Testis (tissue), 3 donors: ENCODE measurements around the gene GPR89A. TPM values are rescaled to one million over a fixed set of nuclear protein-coding genes. Genes with fewer than 3 reads are reported as not detected.

ENCODE experiments used
- DNase-seq: peaks from one replicate; pipeline ENCODE4 v3.0.0-alpha.2; 2019
- H3K27ac ChIP-seq, 2 donors: fragments of 200-600 bp; sonication (generic); one replicate each; pipeline ENCODE4 v1.5.1; 2019
- H3K27me3 ChIP-seq: fragments of 200-600 bp; sonication (generic); one replicate; pipeline ENCODE4 v1.5.1; 2019
- H3K36me3 ChIP-seq: fragments of 200-600 bp; sonication (generic); one replicate; pipeline ENCODE4 v1.5.1; 2017; ENCODE audit warnings: low read depth; ENCODE audit errors: missing control alignments
- H3K4me1 ChIP-seq: fragments of 200-600 bp; sonication (generic); one replicate; pipeline ENCODE4 v1.5.1; 2019
- H3K4me3 ChIP-seq, 2 donors: fragments of 200-600 bp; sonication (generic); one replicate each; pipeline ENCODE4 v1.5.1; 2017 to 2019
- H3K9me3 ChIP-seq: fragments of 200-600 bp; sonication (generic); one replicate; pipeline ENCODE4 v1.5.1; 2017
- POLR2A ChIP-seq: fragments of 450-650 bp; IDR thresholded peaks from one replicate; pipeline ENCODE4 v1.6.1; 2017; ENCODE audit warnings: antibody characterized with exemption, mild to moderate bottlenecking, moderate library complexity
- WGBS, 2 donors: methylation state at CpG; one replicate each; pipeline ENCODE4 v1.1.5; 2018; 5-methylcytosine and 5-hydroxymethylcytosine counted together
- intact Hi-C: fragments of 100-400 bp; cut with DNase I; formaldehyde crosslinking; loops from one replicate; pipeline ENCODE4 v1.15.1; 2023; ENCODE audit warnings: low total_unique reads
- polyA plus RNA-seq: library from polyadenylated mRNA; stranded (reverse); fragments of 350-450 nt; fragmentation: Illumina TruSeq; extraction: RNeasy Lipid Tissue Mini Kit (QIAGEN cat#74804); gene quantifications from one replicate; pipeline ENCODE4 v1.2.3, GENCODE V29; 2014; ENCODE audit warnings: low read depth, low replicate concordance; ENCODE audit not compliant: insufficient read depth
- total RNA-seq, 2 donors: library from RNA; depleted of rRNA; stranded (reverse); fragments of >200 nt; gene quantifications; one replicate each; pipeline ENCODE4 v1.2.3, GENCODE V29; 2016
- TF ChIP-seq, protein P1 (sequence below), 3 experiments: fragments of 450-650 bp in 2 of 3; fragments of 200-600 bp in 1 of 3; sonication (generic) in 1 of 3; IDR thresholded peaks; one replicate each; pipeline ENCODE4 v1.5.1; 2016 to 2019; ENCODE audit warnings: antibody characterized with exemption in 3 of 3, mild to moderate bottlenecking in 2 of 3, moderate library complexity in 1 of 3

The GPR89A gene
- total and polyA plus RNA-seq, 3 donors from 2014 or later = 35.6 to 48.3 (median 41.1) TPM

DNA sequence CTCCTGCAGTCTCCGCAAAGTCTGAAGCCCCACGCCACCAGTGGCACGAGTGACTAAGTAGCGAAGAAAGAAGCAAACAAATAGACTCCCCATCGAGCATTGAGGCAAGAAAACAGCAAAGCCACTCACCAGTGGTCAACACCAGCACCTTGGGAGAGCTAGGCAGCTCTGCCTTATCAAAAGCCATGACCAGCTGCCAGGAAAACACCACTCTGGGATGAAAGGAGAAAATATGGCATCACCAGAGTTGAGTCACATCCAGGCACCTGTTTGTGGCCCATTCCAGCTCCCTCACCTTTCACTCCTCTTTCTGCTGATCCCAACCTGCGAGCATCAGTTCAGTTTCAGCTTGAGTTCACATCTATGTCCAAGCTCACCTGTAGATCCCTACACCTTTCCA is 82.1 kb downstream of the GPR89A start:
- H3K9me3 ChIP-seq = no peaks in the 10 kb centered on the region
- TF ChIP-seq, protein P1, sequence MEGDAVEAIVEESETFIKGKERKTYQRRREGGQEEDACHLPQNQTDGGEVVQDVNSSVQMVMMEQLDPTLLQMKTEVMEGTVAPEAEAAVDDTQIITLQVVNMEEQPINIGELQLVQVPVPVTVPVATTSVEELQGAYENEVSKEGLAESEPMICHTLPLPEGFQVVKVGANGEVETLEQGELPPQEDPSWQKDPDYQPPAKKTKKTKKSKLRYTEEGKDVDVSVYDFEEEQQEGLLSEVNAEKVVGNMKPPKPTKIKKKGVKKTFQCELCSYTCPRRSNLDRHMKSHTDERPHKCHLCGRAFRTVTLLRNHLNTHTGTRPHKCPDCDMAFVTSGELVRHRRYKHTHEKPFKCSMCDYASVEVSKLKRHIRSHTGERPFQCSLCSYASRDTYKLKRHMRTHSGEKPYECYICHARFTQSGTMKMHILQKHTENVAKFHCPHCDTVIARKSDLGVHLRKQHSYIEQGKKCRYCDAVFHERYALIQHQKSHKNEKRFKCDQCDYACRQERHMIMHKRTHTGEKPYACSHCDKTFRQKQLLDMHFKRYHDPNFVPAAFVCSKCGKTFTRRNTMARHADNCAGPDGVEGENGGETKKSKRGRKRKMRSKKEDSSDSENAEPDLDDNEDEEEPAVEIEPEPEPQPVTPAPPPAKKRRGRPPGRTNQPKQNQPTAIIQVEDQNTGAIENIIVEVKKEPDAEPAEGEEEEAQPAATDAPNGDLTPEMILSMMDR (IDR thresholded peaks at IDR 0.05) = no peak
- TF ChIP-seq POLR2A = no peak
- 63 to 83% methylated on average over 3 to 6 of the region's 6 CpGs for WGBS, 2 donors
- intact Hi-C loops = no loop called here
- no peak overlapping the region for H3K4me3 ChIP-seq
- no peaks in the 10 kb centered on the region for H3K27me3 ChIP-seq
- H3K27ac ChIP-seq = no peak overlapping the region
- no peaks in the 10 kb centered on the region for H3K4me1 ChIP-seq
- no peak for DNase-seq
- H3K36me3 ChIP-seq = no peaks in the 10 kb centered on the region

DNA sequence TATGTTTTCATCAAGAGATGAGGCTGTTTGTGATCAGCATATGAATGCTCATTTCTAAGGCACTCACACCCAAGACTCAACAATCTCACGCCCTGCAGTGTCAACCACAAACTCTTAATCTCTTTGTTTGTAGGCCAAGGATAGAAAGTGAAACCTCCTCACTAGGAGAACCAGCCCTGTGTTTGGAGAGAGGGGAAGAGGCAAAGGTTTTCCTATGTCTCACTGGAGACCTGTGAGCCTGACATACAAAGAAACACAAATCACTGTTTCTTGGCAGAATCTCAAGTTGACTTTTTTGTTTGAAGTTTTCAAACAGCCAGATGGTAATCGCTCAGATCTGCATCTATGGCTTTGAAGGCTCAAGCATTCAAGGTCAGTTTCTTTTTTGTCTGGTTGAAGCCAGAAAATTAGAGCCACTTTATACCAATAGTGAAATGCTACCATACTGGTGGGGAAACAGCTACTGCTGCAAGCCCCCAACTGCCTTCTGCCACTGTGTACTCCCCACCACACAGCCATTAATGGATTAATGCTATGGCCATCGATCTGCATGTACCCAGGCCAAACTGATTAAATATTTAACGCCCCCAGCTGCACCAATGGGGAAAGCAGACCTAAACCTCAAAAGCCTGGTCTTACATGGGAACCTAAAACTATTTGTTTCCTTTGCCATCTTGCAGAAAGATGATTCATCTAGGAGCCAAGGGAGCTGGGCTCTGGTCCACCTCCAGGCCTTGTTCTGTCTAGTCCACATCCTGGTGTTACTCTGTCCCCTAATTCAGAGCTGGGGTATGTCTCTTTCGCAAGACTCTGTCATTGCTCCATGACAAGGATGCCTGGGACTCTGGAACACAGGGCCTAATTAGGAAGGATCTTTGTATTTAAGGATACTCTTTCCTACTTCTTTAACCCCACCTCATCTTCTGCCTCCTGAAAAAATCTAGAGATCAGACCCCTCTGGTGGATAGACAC is 83.1 kb downstream of the GPR89A start:
- Histone ChIP-seq H3K27me3 (no peaks in the 10 kb centered on the region), H3K36me3 (no peaks in the 10 kb centered on the region), H3K27ac (no peak overlapping the region), H3K9me3 (no peaks in the 10 kb centered on the region), H3K4me3 (no peak overlapping the region), H3K4me1 (no peaks in the 10 kb centered on the region)
- no peak for DNase-seq
- WGBS, 2 donors = 67 to 75% methylated on average over 5 of the region's 5 CpGs
- no peak for TF ChIP-seq POLR2A
- TF ChIP-seq, protein P1 (IDR thresholded peaks at IDR 0.05) = no peak
- intact Hi-C loops = no loop called here

DNA sequence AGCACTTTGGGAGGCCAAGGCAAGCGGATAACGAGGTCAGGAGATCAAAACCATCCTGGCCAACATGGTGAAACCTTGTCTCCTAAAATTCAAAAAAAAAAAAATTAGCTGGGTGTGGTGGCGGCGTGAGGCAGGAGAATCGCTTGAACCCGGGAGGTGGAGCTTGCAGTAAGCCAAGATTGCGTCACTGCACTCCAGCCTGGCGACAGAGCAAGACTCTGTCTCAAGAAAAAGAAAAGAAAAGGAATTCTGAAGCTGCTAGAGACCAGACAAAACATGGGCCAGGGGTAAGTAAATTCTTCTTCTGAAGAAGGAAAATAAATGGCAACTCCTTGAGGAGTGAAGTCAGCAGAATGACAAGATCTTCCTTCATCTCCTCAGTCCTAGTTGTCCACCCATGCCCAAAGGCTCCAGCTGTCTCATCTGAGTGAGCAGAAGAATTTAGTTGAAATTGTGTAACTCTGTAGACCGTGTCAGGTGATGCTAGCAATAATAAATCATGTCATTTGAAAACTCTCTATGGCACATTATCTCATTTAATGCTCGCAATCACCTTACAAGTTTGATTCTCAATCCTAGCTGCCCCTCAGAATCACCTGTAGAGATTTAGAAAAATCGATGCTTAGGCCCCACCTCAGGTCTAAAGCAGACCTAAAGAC is 85.1 kb downstream of the GPR89A start:
- no peaks in the 10 kb centered on the region for H3K9me3 ChIP-seq
- no peaks in the 10 kb centered on the region for H3K36me3 ChIP-seq
- no peaks in the 10 kb centered on the region for H3K27me3 ChIP-seq
- H3K27ac ChIP-seq = no peak overlapping the region
- H3K4me3 ChIP-seq = no peak overlapping the region
- TF ChIP-seq POLR2A = no peak
- TF ChIP-seq, protein P1 (IDR thresholded peaks at IDR 0.05) = no peak
- intact Hi-C loops = no loop called here
- no peaks in the 10 kb centered on the region for H3K4me1 ChIP-seq
- WGBS, 2 donors = 88 to 90% methylated on average over 11 of the region's 11 CpGs
- DNase-seq = no peak

DNA sequence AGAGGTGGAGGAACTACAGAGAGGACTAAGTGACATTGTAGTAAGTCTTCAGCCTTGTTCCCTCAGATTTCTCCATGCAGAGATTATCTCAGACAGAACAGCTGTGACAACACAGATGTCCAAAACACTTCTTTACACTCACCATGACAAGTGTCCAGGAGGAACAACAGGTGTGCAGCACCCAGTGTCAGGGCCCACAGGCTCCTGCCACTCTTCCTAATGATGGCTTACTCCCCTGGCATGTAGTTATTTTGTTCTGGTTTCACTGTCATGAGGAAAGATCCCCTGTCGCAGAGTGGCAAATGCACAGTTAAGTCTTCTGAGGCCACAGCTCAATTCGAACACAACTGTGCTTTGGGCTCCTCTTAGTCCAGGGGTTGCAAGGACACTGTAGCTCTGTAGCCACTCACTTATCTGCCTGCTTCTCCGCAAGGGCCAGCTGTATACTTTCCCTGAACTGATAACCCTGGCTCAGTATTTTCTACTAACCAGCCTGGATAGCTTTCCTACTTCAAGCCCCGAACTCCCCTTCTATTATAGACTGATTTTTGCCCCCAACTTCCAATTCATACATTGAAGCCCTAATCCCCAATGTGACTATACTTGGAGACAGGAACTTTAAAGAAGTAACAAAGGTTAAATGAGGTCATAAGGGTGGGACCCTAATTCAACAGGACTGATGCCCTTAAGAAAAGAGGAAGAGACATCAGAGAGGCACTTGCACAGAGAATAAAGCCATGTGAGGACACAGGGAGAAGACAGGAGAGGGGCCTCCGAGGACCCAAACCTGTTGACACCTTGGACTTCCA is 88.2 kb downstream of the GPR89A start:
- no peak overlapping the region for H3K4me3 ChIP-seq
- H3K27me3 ChIP-seq = no peaks in the 10 kb centered on the region
- DNase-seq = no peak
- no peaks in the 10 kb centered on the region for H3K36me3 ChIP-seq
- TF ChIP-seq POLR2A = no peak
- TF ChIP-seq, protein P1 (IDR thresholded peaks at IDR 0.05) = no peak
- H3K4me1 ChIP-seq = no peaks in the 10 kb centered on the region
- H3K9me3 ChIP-seq = no peaks in the 10 kb centered on the region
- WGBS, 2 donors = 71 to 73% methylated on average over 5 of the region's 5 CpGs
- H3K27ac ChIP-seq = no peak overlapping the region
- intact Hi-C loops = no loop called here
